Natural killer cell treated with Interleukin-12 subunit alpha and Interleukin-12 subunit beta and Interleukin-15 and Interleukin-18, amount 100 ng/mL, for 72 hours (primary cell): ENCODE measurements around the gene PLEKHF1. TPM values are rescaled to one million over a fixed set of nuclear protein-coding genes. Genes with fewer than 3 reads are reported as not detected.
"Not testable (repeated sequence)": the region's sequence is repeated elsewhere in the genome, so short reads cannot be mapped to it uniquely, and the experiment has no call there.

ENCODE experiments used
- ATAC-seq, 2 donors: fragments of 150-1000 bp; cut with Tn5 transposase in 1 of 2; sonication (Bioruptor Pico), chemical (Tn5 transposase) in 1 of 2; 2 replicates each; pipeline ENCODE4 v1.10.0; 2021
- DNase-seq: peaks from one replicate; pipeline ENCODE4 v3.0.0; 2022; ENCODE audit warnings: low spot score
- H3K27ac Mint-ChIP-seq, 2 donors: 1 replicate in 1 of 2; 2 replicates in 1 of 2; pipeline ENCODE4 v1.8.0; 2022; ENCODE audit warnings: mixed read lengths in 2 of 2, mild to moderate bottlenecking in 1 of 2, moderate library complexity in 1 of 2
- H3K27me3 Mint-ChIP-seq, 2 donors: 1 replicate in 1 of 2; 2 replicates in 1 of 2; pipeline ENCODE4 v1.8.0; 2022; ENCODE audit warnings: mixed read lengths in 2 of 2
- H3K36me3 Mint-ChIP-seq: one replicate; pipeline ENCODE4 v1.8.0; 2022; ENCODE audit warnings: mixed read lengths
- H3K4me1 Mint-ChIP-seq, 2 donors: 1 replicate in 1 of 2; 2 replicates in 1 of 2; pipeline ENCODE4 v1.8.0; 2022; ENCODE audit warnings: low read depth in 2 of 2, mixed read lengths in 2 of 2, mild to moderate bottlenecking in 1 of 2
- H3K4me3 Mint-ChIP-seq: one replicate; pipeline ENCODE4 v1.8.0; 2022; ENCODE audit warnings: mixed read lengths
- H3K9me3 Mint-ChIP-seq: 2 replicates; pipeline ENCODE4 v1.8.0; 2022; ENCODE audit warnings: mixed read lengths
- total RNA-seq, 2 donors: library from RNA; stranded (reverse); gene quantifications; one replicate each; pipeline ENCODE4 v1.2.3, GENCODE V29; 2022

Gene PLEKHF1
- total RNA-seq, 2 donors from 2014 or later = 15.6 to 17.7 TPM

GRCh38 chr19:29697523-29698261 is 32.4 kb downstream of the PLEKHF1 start:
- H3K4me3 Mint-ChIP-seq = no peak overlapping the region
- no peaks in the 10 kb centered on the region for H3K9me3 Mint-ChIP-seq
- no peak for DNase-seq
- peaks cover 16 to 22% of the 10 kb centered on the region in 2 donors for H3K4me1 Mint-ChIP-seq
- peak overlapping the region; percentile 23 to 61 for H3K27ac Mint-ChIP-seq
- no peaks in the 10 kb centered on the region for H3K27me3 Mint-ChIP-seq
- ATAC-seq = no peak
- no peaks in the 10 kb centered on the region for H3K36me3 Mint-ChIP-seq

GRCh38 chr19:29699861-29700260 is 34.6 kb downstream of the PLEKHF1 start:
- no peak for ATAC-seq
- no peak for DNase-seq
- H3K4me3 Mint-ChIP-seq = no peak overlapping the region
- H3K27ac Mint-ChIP-seq = no peak overlapping the region
- H3K27me3 Mint-ChIP-seq = no peaks in the 10 kb centered on the region
- no peaks in the 10 kb centered on the region for H3K9me3 Mint-ChIP-seq
- H3K4me1 Mint-ChIP-seq = peaks cover 14 to 20% of the 10 kb centered on the region in 2 donors
- H3K36me3 Mint-ChIP-seq = peaks cover 3% of the 10 kb centered on the region

GRCh38 chr19:29700498-29700897 is 35.2 kb downstream of the PLEKHF1 start:
- H3K4me3 Mint-ChIP-seq = no peak overlapping the region
- peaks cover 6% of the 10 kb centered on the region for H3K36me3 Mint-ChIP-seq
- DNase-seq (no peak), ATAC-seq (no peak)
- H3K27ac Mint-ChIP-seq = no peak overlapping the region
- H3K4me1 Mint-ChIP-seq = peaks cover 15 to 20% of the 10 kb centered on the region in 2 donors
- no peaks in the 10 kb centered on the region for H3K27me3 Mint-ChIP-seq
- H3K9me3 Mint-ChIP-seq = no peaks in the 10 kb centered on the region

GRCh38 chr19:29702161-29702962 is 37.1 kb downstream of the PLEKHF1 start:
- DNase-seq (no peak), ATAC-seq (no peak)
- Mint-ChIP-seq H3K4me3 (no peak overlapping the region), H3K4me1 (peaks cover 11 to 15% of the 10 kb centered on the region in 2 donors), H3K27me3 (no peaks in the 10 kb centered on the region), H3K9me3 (no peaks in the 10 kb centered on the region), H3K27ac (no peak overlapping the region), H3K36me3 (peaks cover 6% of the 10 kb centered on the region)

GRCh38 chr19:29702963-29703320 is 37.7 kb downstream of the PLEKHF1 start:
- Mint-ChIP-seq H3K36me3 (peaks cover 6% of the 10 kb centered on the region), H3K27me3 (no peaks in the 10 kb centered on the region), H3K27ac (no peak overlapping the region), H3K4me3 (no peak overlapping the region), H3K4me1 (peaks cover 11% of the 10 kb centered on the region in 2 donors), H3K9me3 (no peaks in the 10 kb centered on the region)
- ATAC-seq (no peak), DNase-seq (no peak)

- Mint-ChIP-seq H3K4me1 (peaks cover 19 to 20% of the 10 kb centered on the region in 2 donors), H3K27me3 (no peaks in the 10 kb centered on the region), H3K4me3 (peak overlapping the region; percentile 21), H3K36me3 (peaks cover 6% of the 10 kb centered on the region), H3K27ac (peak overlapping the region; percentile 66 to 75), H3K9me3 (no peaks in the 10 kb centered on the region)
- ATAC-seq (peak; percentile 62 to 71), DNase-seq (no peak)
These were observed 39.6 kb downstream of the PLEKHF1 start for GRCh38 chr19:29704562-29705558.

- Mint-ChIP-seq H3K36me3 (peaks cover 6% of the 10 kb centered on the region), H3K27ac (peak overlapping the region; percentile 66 to 75), H3K9me3 (no peaks in the 10 kb centered on the region), H3K27me3 (no peaks in the 10 kb centered on the region), H3K4me1 (peaks cover 23 to 26% of the 10 kb centered on the region in 2 donors), H3K4me3 (no peak overlapping the region)
- ATAC-seq (no peak), DNase-seq (no peak)
These were observed 40.4 kb downstream of the PLEKHF1 start for GRCh38 chr19:29705706-29706105.

- Mint-ChIP-seq H3K27ac (peak overlapping the region in 1 of 2 donors; percentile 39), H3K27me3 (no peaks in the 10 kb centered on the region), H3K9me3 (no peaks in the 10 kb centered on the region), H3K4me1 (peaks cover 30% of the 10 kb centered on the region in 2 donors), H3K4me3 (no peak overlapping the region), H3K36me3 (peaks cover 6% of the 10 kb centered on the region)
- ATAC-seq (no peak), DNase-seq (no peak)
These were observed 41.4 kb downstream of the PLEKHF1 start for GRCh38 chr19:29706635-29707034.

GRCh38 chr19:29708554-29709439 is 43.5 kb downstream of the PLEKHF1 start:
- Mint-ChIP-seq H3K27me3 (no peaks in the 10 kb centered on the region), H3K27ac (peak overlapping the region in 1 of 2 donors; percentile 12), H3K4me3 (no peak overlapping the region), H3K4me1 (peaks cover 48 to 51% of the 10 kb centered on the region in 2 donors), H3K36me3 (peaks cover 6% of the 10 kb centered on the region), H3K9me3 (no peaks in the 10 kb centered on the region)
- DNase-seq = no peak
- ATAC-seq = no peak

- H3K27me3 Mint-ChIP-seq, ATAC-seq, H3K36me3 Mint-ChIP-seq, DNase-seq, H3K9me3 Mint-ChIP-seq, H3K4me3 Mint-ChIP-seq: not testable (repeated sequence)
- Mint-ChIP-seq H3K27ac (peak overlapping the region in 1 of 2 donors; percentile 12), H3K4me1 (peaks cover 51 to 55% of the 10 kb centered on the region in 2 donors)
These were observed 44.2 kb downstream of the PLEKHF1 start for GRCh38 chr19:29709440-29709798.

- H3K4me1 Mint-ChIP-seq = peaks cover 57 to 62% of the 10 kb centered on the region in 2 donors
- ATAC-seq (no peak), DNase-seq (no peak)
- H3K36me3 Mint-ChIP-seq = no peaks in the 10 kb centered on the region
- peak overlapping the region; percentile 60 for H3K4me3 Mint-ChIP-seq
- H3K27ac Mint-ChIP-seq = peak overlapping the region; percentile 80 to 83
- no peaks in the 10 kb centered on the region for H3K9me3 Mint-ChIP-seq
- H3K27me3 Mint-ChIP-seq = no peaks in the 10 kb centered on the region
These were observed 46.4 kb downstream of the PLEKHF1 start for GRCh38 chr19:29711584-29712132.

GRCh38 chr19:29712744-29713516 is 47.7 kb downstream of the PLEKHF1 start:
- no peak for ATAC-seq
- Mint-ChIP-seq H3K27me3 (no peaks in the 10 kb centered on the region), H3K4me3 (peak overlapping the region; percentile 90), H3K36me3 (no peaks in the 10 kb centered on the region), H3K27ac (peak overlapping the region; percentile 80 to 83), H3K9me3 (no peaks in the 10 kb centered on the region), H3K4me1 (peaks cover 58 to 64% of the 10 kb centered on the region in 2 donors)
- no peak for DNase-seq
